Measurements from ENCODE around the gene ADGRF1. TPM values are rescaled to one million over a fixed set of nuclear protein-coding genes. Genes with fewer than 3 reads are reported as not detected.
"Not testable (repeated sequence)": the region's sequence is repeated elsewhere in the genome, so short reads cannot be mapped to it uniquely, and the experiment has no call there.

The ADGRF1 gene
- total RNA-seq, 2 donors from 2014 or later, result not detected

- Mint-ChIP-seq H3K4me1 (no peaks in the 10 kb centered on the region), H3K4me3 (no peak overlapping the region), H3K36me3 (ENCODE audit: low read depth) (no peaks in the 10 kb centered on the region), H3K27me3 (peaks cover 26% of the 10 kb centered on the region), H3K9me3 (peaks cover 4% of the 10 kb centered on the region), H3K27ac (no peak overlapping the region)
- ATAC-seq (replicated peaks), result no peak
These were observed 25.2 kb downstream of the ADGRF1 start for GRCh38 chr6:47016909-47017308.

GRCh38 chr6:47016261-47016660 is 25.9 kb downstream of the ADGRF1 start:
- H3K27ac Mint-ChIP-seq, result no peak overlapping the region
- no peak overlapping the region for H3K4me3 Mint-ChIP-seq
- peaks cover 4% of the 10 kb centered on the region for H3K9me3 Mint-ChIP-seq
- no peaks in the 10 kb centered on the region for H3K4me1 Mint-ChIP-seq
- ATAC-seq (replicated peaks), result no peak
- no peaks in the 10 kb centered on the region for H3K36me3 Mint-ChIP-seq (ENCODE audit: low read depth)
- H3K27me3 Mint-ChIP-seq, result peaks cover 31% of the 10 kb centered on the region

GRCh38 chr6:47014401-47014800 is 27.7 kb downstream of the ADGRF1 start:
- no peaks in the 10 kb centered on the region for H3K4me1 Mint-ChIP-seq
- H3K9me3 Mint-ChIP-seq, result peaks cover 5% of the 10 kb centered on the region
- H3K27ac Mint-ChIP-seq, result no peak overlapping the region
- peaks cover 25% of the 10 kb centered on the region for H3K27me3 Mint-ChIP-seq
- ATAC-seq (replicated peaks), result no peak
- no peaks in the 10 kb centered on the region for H3K36me3 Mint-ChIP-seq (ENCODE audit: low read depth)
- no peak overlapping the region for H3K4me3 Mint-ChIP-seq

DNA sequence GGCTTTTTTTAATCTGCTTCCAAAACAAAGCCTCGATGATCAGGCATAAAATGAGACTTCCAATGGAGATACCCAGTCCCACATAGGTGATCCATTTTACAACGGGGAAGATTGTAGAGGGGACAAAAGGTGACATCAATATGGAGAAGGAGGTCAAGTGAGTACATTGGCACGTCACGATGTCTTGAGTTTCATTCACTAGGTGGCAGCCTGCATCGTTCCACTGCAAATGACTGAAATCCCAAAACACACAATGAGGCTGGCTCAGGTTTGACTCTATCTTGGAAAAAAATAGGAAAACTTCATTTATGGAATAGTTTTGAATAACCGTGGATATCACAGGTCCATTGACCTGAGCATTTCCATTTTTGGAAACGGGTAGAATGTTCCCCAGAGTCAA is 32.5 kb downstream of the ADGRF1 start:
- H3K36me3 Mint-ChIP-seq (ENCODE audit: low read depth), result no peaks in the 10 kb centered on the region
- peaks cover 26% of the 10 kb centered on the region for H3K27me3 Mint-ChIP-seq
- H3K4me1 Mint-ChIP-seq, result no peaks in the 10 kb centered on the region
- H3K9me3 Mint-ChIP-seq, result peaks cover 10% of the 10 kb centered on the region
- H3K27ac Mint-ChIP-seq, result no peak overlapping the region
- H3K4me3 Mint-ChIP-seq, result no peak overlapping the region
- ATAC-seq (replicated peaks), result no peak

DNA sequence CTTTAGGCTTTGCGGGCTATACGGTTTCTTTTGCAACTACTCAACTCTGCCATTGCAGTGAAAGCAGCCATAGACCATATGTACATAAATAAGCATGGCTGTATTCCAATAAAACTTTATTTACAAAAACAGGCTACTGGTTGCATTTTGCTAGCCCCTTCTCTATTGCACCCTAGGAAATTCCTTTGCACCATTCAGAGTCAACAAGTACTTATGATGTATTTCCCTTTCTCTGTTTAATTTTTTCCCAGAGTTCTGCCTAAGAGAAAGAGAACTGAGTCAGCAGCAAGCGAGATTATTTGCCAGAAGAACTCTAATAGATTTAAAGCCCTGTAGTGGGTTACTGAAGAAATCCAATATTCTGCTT is 33.8 kb downstream of the ADGRF1 start:
- no peaks in the 10 kb centered on the region for H3K36me3 Mint-ChIP-seq (ENCODE audit: low read depth)
- ATAC-seq (replicated peaks), result no peak
- H3K9me3 Mint-ChIP-seq, result peaks cover 5% of the 10 kb centered on the region
- no peak overlapping the region for H3K4me3 Mint-ChIP-seq
- no peaks in the 10 kb centered on the region for H3K4me1 Mint-ChIP-seq
- peaks cover 27% of the 10 kb centered on the region for H3K27me3 Mint-ChIP-seq
- H3K27ac Mint-ChIP-seq, result no peak overlapping the region

DNA sequence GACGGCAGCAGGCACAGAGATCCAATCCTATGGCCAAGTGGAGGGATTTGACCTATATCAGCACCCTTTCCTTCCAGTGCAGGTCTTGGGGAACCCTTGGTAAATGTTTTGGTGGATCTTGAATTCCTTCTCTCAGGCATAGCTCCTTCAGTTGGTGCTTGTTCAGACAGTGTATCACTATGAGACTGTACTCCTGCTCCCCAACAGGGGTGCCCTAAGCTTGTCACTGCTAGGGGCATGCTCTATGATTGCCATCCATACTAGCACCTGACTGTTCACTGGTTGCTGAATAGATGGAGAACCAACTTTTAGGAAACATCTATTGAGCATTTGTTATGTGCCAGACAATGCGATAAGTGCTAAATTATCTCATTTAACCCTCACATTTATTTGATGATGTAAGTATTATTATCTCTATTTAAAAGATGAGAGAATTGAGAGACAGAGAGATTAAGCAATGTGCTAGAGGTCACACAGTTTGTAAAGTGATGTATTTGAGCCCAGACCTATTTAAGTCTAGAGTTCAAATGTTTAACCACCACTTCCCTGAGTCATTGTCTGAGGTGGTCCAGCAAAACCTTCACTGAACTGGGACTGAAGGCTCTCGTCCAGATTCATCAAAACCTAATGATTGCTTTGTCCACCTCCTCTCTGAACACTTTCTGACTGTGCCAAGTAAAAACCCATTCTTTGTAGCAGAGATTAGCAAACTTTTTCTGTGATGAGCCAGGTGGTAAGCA is 34.3 kb downstream of the ADGRF1 start:
- Mint-ChIP-seq H3K27me3 (peaks cover 27% of the 10 kb centered on the region), H3K36me3 (ENCODE audit: low read depth) (no peaks in the 10 kb centered on the region), H3K4me3 (no peak overlapping the region), H3K27ac (no peak overlapping the region), H3K4me1 (no peaks in the 10 kb centered on the region), H3K9me3 (peaks cover 5% of the 10 kb centered on the region)
- no peak for ATAC-seq (replicated peaks)

- peaks cover 5% of the 10 kb centered on the region for H3K9me3 Mint-ChIP-seq
- H3K4me3 Mint-ChIP-seq, result no peak overlapping the region
- H3K27me3 Mint-ChIP-seq, result peaks cover 19% of the 10 kb centered on the region
- no peak for ATAC-seq (replicated peaks)
- no peaks in the 10 kb centered on the region for H3K36me3 Mint-ChIP-seq (ENCODE audit: low read depth)
- no peak overlapping the region for H3K27ac Mint-ChIP-seq
- no peaks in the 10 kb centered on the region for H3K4me1 Mint-ChIP-seq
These were observed 36.6 kb downstream of the ADGRF1 start for GRCh38 chr6:47005486-47005885.

DNA sequence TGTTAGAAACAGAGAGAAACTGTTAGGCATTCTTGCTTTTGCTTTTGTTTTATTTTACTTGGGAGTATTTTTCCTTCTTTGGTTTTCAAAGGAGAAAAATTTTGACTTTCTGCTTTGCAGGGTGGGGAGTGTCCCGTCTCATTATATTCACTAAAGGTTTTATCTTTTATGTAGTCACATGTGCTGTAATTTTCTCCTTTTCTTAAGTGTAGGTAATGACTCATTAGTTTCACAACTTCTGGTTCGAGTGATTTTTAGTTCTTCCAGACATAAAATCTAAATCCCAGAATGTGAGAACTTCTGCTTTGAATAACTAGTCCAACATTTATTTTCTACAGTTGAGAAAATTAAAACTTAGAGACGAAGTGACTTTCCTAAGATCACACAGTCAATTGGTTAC is 37.7 kb downstream of the ADGRF1 start:
- no peak for ATAC-seq (replicated peaks)
- H3K4me3 Mint-ChIP-seq, result no peak overlapping the region
- H3K36me3 Mint-ChIP-seq (ENCODE audit: low read depth), result no peaks in the 10 kb centered on the region
- no peak overlapping the region for H3K27ac Mint-ChIP-seq
- H3K4me1 Mint-ChIP-seq, result no peaks in the 10 kb centered on the region
- peaks cover 5% of the 10 kb centered on the region for H3K9me3 Mint-ChIP-seq
- H3K27me3 Mint-ChIP-seq, result peaks cover 17% of the 10 kb centered on the region

GRCh38 chr6:47000842-47001241 is 41.3 kb downstream of the ADGRF1 start:
- Mint-ChIP-seq H3K9me3 (no peaks in the 10 kb centered on the region), H3K4me1 (no peaks in the 10 kb centered on the region), H3K27ac (no peak overlapping the region), H3K36me3 (ENCODE audit: low read depth) (no peaks in the 10 kb centered on the region), H3K4me3 (no peak overlapping the region), H3K27me3 (peaks cover 22% of the 10 kb centered on the region)
- ATAC-seq (replicated peaks), result no peak

GRCh38 chr6:46998436-46999017 is 43.6 kb downstream of the ADGRF1 start:
- Mint-ChIP-seq H3K27me3 (peaks cover 20% of the 10 kb centered on the region), H3K9me3 (no peaks in the 10 kb centered on the region), H3K36me3 (ENCODE audit: low read depth) (no peaks in the 10 kb centered on the region), H3K4me3 (no peak overlapping the region), H3K27ac (no peak overlapping the region), H3K4me1 (no peaks in the 10 kb centered on the region)
- no peak for ATAC-seq (replicated peaks)

DNA sequence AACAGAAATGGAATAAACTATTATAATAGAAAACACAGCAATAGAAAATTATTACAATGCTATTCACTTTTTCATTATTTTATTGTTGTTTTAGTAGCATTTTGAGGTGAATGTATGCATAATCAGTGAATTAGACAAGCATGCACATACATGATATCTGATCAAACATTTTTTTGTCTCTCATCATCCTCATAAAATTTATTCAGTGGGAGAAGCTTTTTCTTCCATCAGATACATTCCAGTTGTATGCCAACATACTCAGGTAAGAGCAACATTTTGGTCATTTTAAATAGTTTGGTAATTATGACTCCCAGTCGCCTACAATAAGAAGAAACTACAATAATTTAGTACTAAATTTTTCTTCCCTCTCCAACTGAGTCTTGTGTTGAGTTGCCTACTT is 44.5 kb downstream of the ADGRF1 start:
- H3K27me3 Mint-ChIP-seq, result peaks cover 18% of the 10 kb centered on the region
- H3K36me3 Mint-ChIP-seq (ENCODE audit: low read depth), result no peaks in the 10 kb centered on the region
- H3K9me3 Mint-ChIP-seq, result no peaks in the 10 kb centered on the region
- no peak for ATAC-seq (replicated peaks)
- H3K4me1 Mint-ChIP-seq, result no peaks in the 10 kb centered on the region
- no peak overlapping the region for H3K27ac Mint-ChIP-seq
- no peak overlapping the region for H3K4me3 Mint-ChIP-seq

- Mint-ChIP-seq H3K27ac (no peak overlapping the region), H3K27me3 (peaks cover 22% of the 10 kb centered on the region), H3K9me3 (no peaks in the 10 kb centered on the region), H3K4me1 (no peaks in the 10 kb centered on the region), H3K36me3 (ENCODE audit: low read depth) (no peaks in the 10 kb centered on the region), H3K4me3 (no peak overlapping the region)
- no peak for ATAC-seq (replicated peaks)
These were observed 45.1 kb downstream of the ADGRF1 start for GRCh38 chr6:46996860-46997641.

GRCh38 chr6:46994933-46995332 is 47.2 kb downstream of the ADGRF1 start:
- no peaks in the 10 kb centered on the region for H3K36me3 Mint-ChIP-seq (ENCODE audit: low read depth)
- ATAC-seq (replicated peaks), result no peak
- no peak overlapping the region for H3K27ac Mint-ChIP-seq
- no peaks in the 10 kb centered on the region for H3K9me3 Mint-ChIP-seq
- no peak overlapping the region for H3K4me3 Mint-ChIP-seq
- H3K27me3 Mint-ChIP-seq, result peaks cover 31% of the 10 kb centered on the region
- H3K4me1 Mint-ChIP-seq, result no peaks in the 10 kb centered on the region

DNA sequence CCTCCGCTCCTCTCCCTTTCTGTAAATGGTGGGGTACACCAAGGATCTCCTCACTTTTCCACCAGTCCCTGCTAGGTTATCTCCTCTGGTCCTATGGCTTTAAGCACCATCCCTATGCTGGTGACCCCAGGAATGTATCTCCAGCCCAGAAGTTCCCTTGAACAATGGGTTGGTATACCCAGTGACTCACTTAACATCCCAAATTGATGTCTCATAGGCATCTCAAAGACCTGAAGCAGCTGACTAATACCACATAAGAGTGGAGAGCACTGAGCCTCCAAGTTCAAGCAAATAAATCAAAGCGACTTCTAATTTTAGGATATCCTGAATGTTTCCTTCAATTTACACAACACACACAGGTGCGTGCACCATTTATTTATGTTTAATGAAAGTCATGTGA is 48.3 kb downstream of the ADGRF1 start:
- no peak for ATAC-seq (replicated peaks)
- Mint-ChIP-seq H3K36me3 (ENCODE audit: low read depth) (no peaks in the 10 kb centered on the region), H3K4me3 (no peak overlapping the region), H3K4me1 (no peaks in the 10 kb centered on the region), H3K9me3 (no peaks in the 10 kb centered on the region), H3K27ac (no peak overlapping the region), H3K27me3 (peaks cover 33% of the 10 kb centered on the region)

DNA sequence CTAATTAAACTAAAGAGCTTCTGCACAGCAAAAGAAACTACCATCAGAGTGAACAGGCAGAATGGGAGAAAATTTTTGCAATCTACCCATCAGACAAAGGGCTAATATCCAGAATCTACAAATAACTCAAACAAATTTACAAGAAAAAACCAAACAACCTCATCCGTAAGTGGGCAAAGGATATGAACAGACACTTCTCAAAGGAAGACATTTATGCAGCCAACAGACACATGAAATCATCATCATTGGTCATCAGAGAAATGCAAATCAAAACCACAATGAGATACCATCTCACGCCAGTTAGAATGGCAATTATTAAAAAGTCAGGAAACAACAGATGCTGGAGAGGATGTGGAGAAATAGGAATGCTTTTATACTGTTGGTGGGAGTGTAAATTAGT is 49.7 kb downstream of the ADGRF1 start:
- peaks cover 28% of the 10 kb centered on the region for H3K27me3 Mint-ChIP-seq
- not testable (repeated sequence) for H3K36me3 Mint-ChIP-seq (ENCODE audit: low read depth); ATAC-seq (replicated peaks); H3K4me3 Mint-ChIP-seq; H3K4me1 Mint-ChIP-seq; H3K27ac Mint-ChIP-seq; H3K9me3 Mint-ChIP-seq

Measured in activated T-helper 17 cell treated with anti-CD3 and anti-CD28 coated beads, Interleukin-2, amount 50 U/mL, for 72 hours (primary cell).